GM18868 (cell line): ENCODE results near the gene SART3.

Experiments used
- ATAC-seq: cut with Tn5 transposase; IDR thresholded peaks from one replicate; pipeline ENCODE4 v1.9.1; 2021; ENCODE audit warnings: mild to moderate bottlenecking, moderate library complexity; ENCODE audit not compliant: unreplicated experiment

Gene SART3

GRCh38 chr12:108526482-108527165, 34.3 kb downstream of the SART3 start:
- no peak for ATAC-seq

DNA sequence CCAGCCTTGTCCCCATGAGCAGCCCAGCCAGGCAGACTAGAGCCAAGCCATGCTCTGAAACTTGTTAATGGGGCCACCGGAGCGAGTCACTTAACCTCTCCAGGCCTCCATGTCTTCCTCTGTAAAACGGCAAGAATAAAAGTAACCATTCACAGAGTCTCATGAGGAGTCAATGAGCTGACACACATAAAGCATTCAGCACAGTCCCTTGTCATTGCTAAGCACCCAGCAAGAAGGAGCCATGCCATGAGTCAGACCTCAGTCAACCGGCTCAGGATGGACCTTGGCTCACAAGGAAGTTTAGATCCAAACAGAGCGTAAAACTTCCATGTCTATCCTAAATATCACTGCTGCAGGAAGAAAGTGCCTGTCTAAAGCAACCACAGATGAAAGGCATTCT, 35.3 kb downstream of the SART3 start:
- ATAC-seq, result no peak

DNA sequence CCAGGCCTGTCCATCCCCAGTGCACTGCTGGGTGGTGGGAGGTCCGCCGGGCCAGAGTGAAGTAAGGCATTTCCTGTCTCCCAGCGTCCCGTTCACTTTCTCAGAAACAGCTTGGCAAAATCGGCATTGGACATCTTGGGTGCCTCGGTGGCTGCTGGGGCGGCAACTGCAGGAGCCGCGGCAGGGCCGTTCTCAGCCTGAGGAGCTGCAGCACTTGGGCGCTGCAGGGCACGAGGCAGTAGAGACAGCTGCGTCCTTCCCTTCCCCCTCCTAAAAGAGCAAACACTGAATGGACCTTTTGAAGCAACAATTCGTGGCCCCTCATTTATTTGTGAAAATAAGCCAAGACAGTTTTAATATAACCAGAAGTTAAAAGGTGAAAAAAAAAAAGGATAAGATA, 37.6 kb downstream of the SART3 start:
- ATAC-seq, result no peak

GRCh38 chr12:108519558-108519957, 41.4 kb downstream of the SART3 start:
- ATAC-seq, result no peak

DNA sequence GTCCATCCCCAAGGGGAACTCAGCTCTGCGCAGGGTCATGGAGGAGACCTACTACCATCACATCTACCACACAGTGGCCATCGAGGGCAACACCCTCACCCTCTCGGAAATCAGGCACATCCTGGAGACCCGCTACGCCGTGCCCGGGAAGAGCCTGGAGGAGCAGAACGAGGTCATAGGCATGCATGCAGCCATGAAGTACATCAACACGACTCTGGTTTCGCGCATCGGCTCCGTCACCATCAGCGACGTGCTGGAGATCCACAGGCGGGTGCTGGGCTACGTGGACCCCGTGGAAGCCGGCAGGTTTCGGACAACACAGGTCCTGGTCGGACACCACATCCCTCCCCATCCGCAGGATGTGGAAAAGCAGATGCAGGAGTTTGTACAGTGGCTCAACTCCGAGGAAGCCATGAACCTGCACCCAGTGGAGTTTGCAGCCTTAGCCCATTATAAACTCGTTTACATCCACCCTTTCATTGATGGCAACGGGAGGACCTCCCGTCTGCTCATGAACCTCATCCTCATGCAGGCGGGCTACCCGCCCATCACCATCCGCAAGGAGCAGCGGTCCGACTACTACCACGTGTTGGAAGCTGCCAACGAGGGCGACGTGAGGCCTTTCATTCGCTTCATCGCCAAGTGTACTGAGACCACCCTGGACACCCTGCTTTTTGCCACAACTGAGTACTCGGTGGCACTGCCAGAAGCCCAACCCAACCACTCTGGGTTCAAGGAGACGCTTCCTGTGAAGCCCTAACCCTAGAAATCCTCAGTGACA, 42.1 kb downstream of the SART3 start:
- ATAC-seq, result no peak

DNA sequence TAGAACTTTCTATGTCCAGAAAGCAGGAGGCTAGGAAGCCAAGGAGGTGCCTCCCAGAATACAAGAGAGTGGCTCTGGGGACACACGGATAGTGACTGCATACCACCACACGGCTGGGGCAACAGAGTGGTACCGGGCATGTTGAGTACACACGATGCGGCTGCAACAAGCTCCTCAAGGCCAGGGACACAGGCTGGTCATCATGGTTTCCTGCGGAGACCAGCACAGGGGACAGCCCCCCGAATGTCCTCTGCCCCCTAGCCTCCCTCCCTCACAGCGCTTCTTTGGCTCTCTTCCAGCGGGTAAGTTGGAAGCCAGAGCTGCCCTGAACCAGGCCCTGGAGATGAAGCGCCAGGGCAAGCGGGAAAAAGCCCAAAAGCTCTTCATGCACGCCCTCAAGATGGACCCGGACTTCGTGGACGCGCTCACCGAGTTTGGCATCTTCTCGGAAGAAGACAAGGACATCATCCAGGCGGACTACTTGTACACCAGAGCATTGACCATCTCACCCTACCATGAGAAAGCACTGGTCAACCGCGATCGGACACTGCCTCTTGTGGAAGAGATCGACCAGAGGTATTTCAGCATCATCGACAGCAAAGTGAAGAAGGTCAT, 42.8 kb downstream of the SART3 start:
- no peak for ATAC-seq

- no peak for ATAC-seq
These were observed 43.5 kb downstream of the SART3 start for GRCh38 chr12:108517288-108518100.

GRCh38 chr12:108516511-108517275, 44.3 kb downstream of the SART3 start:
- no peak for ATAC-seq

- ATAC-seq, result no peak
These were observed 45.1 kb downstream of the SART3 start for GRCh38 chr12:108515916-108516315.

DNA sequence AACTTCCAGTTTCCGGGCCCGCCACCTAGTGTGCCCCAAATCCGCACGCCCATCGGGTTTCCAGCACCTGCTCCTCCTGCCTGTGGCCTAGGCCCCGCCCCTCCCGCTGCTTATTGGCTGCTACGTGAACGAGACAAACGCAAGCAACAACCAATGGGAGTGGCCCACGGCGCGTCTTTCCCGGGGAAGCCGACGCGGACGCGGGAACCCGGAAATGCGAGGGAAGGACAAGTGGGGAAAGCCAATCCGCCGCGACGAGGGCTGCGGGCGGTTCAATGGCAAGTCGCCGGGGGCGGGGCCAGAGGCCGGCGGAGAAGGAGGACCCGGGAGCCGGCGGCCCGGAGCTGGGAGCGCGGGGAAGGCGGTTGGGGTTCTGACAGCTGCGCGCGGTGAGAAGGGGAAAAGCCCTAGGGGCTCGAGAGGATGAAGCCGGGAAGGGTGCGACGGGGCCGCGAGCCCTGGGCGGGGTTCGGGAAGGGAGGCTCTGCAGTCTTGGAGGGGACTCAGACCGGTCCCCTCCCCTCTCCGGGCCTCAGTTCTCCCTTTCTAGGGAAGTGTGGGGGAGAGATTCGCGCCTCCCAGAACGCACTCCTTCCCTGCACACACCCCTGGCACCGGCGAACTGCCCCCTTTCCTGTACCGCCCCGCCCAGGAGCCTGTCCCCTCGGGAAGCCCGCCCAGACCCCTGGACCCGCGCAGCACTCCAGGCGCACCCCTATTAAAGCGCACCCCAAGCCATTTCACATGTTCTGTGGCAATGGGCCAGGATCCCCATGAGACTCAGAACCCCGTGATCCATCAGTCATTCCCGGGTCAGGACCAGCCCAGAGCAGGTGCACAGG, 45.8 kb downstream of the SART3 start, which contains the start of gene FICD:
Gene FICD, plus strand, starts transcription at position 305 of the 842 bp plus-strand sequence. CDS start 1,696 bp downstream, outside the sequence.
- ATAC-seq, result peak; percentile 85

DNA sequence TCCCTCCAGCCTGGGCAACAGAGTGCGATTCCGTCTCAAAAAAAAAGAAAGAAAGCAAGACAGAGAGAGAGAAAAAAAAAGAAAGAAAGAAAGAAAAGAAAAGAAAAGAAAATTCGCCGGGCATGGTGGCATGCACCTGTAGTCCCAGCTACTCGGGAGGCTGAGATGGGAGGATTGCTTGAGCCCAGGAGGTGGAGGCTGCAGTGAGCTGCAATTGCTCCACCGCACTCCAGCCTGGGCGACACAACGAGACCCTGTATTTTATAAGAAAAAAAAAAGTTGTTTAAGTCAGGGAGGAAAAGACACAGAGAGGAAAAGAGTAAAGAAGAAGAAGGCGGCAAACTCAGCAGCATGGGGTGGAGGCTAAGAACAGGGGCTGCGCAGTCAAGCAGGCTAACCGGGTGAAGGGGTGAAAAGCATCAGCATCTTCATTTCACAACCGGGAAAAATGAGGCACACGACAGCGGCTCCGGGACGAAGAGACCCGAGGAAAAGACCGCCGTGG, 46.5 kb downstream of the SART3 start:
- ATAC-seq, result no peak

DNA sequence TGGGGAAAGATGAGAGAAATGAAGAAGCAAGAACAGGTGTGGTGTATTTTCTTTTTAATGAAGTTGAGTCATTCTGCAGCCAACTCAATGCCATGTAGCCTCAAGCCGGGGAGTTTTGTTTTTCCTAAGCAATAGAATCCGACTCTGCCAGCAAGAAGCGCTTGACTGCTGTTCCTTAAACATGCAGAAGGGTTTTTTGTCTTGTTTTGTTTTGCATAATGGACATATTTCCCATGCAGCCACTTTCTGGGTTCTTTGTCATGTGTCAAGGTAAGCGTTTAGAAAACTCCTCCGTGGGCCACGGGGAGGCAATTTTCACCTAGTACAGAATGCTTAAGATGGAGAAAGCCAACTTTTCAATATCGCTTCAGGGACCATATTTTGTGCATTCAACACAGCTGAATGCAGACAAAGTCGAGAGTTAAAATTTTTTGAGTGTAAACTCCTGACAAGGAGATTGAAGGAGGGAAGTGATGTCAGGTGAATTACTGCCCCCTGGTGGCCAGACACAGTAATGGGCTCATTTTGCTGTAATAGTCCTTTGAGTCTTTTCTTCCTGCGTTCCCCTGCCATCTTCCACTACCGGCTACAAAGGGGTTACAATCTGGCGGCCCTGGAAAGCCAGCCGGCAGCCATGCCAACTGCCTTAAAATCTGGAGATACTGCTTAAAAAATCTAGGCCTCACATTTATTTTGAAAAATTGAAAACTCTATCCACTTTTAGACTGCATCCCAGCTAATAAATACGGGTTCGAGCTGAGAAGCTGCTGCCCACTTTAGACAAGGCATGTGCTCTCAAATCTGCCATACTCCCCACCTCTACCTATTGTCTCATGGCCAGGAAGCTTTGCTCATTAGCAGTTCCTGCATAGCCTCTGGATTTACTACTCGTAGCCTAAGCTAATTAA, 49.1 kb downstream of the SART3 start:
- ATAC-seq, result no peak

DNA sequence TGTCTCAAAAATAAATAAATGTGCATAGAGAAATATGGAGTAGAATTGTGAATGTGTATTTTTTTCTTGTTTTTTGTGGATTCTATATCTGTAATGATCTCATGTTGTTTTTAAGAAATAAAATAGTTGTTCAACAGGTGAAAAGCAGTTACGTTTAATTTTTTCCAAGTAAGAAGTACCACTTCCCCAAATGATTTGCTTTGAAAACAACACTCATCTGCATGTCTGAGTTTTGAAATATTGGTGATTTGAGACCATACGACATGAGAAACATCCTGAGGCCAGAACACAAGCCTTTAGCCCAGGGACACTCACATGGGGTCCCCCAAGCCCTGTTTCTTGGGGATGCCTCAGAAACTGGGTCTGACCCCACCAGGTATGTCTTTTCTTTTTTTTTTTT, 50.1 kb downstream of the SART3 start:
- no peak for ATAC-seq

GRCh38 chr12:108509806-108510205, 51.2 kb downstream of the SART3 start:
- ATAC-seq, result no peak

GRCh38 chr12:108507971-108508642, 52.9 kb downstream of the SART3 start:
- ATAC-seq, result peak; percentile 49

DNA sequence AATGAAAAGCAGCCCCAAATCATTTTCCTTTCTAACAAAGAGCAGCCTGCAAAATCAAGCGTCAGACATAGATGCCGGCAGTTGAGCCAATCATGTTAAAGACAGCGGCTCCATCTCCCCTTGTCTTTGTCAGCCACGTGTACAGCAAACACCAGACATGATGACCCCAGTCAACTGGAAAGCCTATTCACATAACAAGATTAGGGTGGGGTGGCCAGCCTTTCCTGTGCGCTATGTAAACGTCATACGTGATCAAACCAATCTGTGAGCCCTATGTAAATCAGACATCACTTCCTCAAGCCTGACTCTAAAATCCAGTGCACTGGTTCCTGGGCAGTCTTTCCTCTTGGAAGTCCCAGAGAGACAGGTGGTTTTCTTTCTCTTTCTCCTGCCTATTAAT, 55.8 kb downstream of the SART3 start:
- ATAC-seq, result no peak

DNA sequence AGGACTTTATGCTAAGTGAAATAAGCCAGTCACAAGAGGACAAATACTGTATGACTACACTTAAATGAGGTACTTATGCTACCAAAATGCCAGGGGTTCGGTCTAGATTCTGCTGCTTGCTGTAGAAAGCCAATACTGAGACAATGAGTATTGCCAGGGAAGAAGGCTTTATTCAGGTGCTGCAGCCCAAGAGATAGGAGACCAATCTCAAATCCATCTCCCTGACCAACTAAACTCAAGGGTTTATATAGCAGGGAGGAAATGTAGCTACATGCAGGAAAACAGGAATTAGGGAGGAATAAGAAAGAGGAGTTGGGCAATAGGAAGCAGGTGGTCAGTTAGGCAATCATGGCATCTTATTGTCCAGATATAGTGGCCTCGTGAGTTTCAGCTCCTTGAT, 58.1 kb downstream of the SART3 start:
- ATAC-seq, result no peak

DNA sequence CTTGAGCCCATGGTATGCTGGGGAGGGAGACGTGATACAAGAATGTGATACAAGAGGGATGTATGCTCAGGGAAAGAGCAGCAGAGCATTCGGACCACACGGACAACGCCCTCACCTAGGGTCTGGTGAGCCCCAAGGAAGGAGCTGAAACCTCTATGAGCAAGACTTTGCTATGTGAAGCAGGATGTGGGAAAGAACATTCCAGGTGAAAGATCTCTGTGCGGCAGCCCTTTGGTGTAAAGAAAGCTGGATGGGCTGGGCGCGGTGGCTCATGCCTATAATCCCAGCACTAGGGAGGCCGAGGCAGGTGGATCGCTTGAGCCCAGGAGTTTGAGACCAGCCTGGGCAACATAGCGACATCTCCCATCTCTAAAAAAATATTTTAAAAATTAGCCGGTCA, 62.8 kb downstream of the SART3 start:
- no peak for ATAC-seq
